H9 (cell line): ENCODE data around the gene WDR82. TPM values are rescaled to one million over a fixed set of nuclear protein-coding genes. Genes with fewer than 3 reads are reported as not detected.

Experiments
- DNase-seq: peaks from one replicate; pipeline ENCODE4 v3.0.0-alpha.2; 2017
- H2AFZ ChIP-seq: one replicate; pipeline ENCODE4 v1.6.1; 2013; ENCODE audit warnings: mild to moderate bottlenecking, low read length, control low read depth, moderate library complexity
- H2AK5ac ChIP-seq: 2 replicates; pipeline ENCODE4 v1.6.1; 2013; ENCODE audit warnings: low read length, control low read depth, mixed read lengths; ENCODE audit not compliant: insufficient read length
- H2BK120ac ChIP-seq: one replicate; pipeline ENCODE4 v1.6.1; 2013; ENCODE audit warnings: low read depth, mild to moderate bottlenecking, low read length, control low read depth, inconsistent platforms; ENCODE audit not compliant: poor library complexity, severe bottlenecking
- H2BK12ac ChIP-seq: 2 replicates; pipeline ENCODE4 v1.6.1; 2013; ENCODE audit warnings: low read length, control low read depth, mixed read lengths, low read depth; ENCODE audit not compliant: insufficient read length
- H2BK15ac ChIP-seq: 2 replicates; pipeline ENCODE4 v1.6.1; 2013; ENCODE audit warnings: low read depth, low read length, control low read depth
- H2BK20ac ChIP-seq: one replicate; pipeline ENCODE4 v1.6.1; 2013; ENCODE audit warnings: low read depth, mild to moderate bottlenecking, low read length, control low read depth, inconsistent platforms; ENCODE audit not compliant: poor library complexity, severe bottlenecking
- H2BK5ac ChIP-seq: 2 replicates; pipeline ENCODE4 v1.6.1; 2013; ENCODE audit warnings: low read length, control low read depth, mixed read lengths; ENCODE audit not compliant: insufficient read length
- H3K14ac ChIP-seq: 2 replicates; pipeline ENCODE4 v1.6.1; 2013; ENCODE audit warnings: low read length, control low read depth; ENCODE audit not compliant: insufficient read depth
- H3K18ac ChIP-seq: 2 replicates; pipeline ENCODE4 v1.6.1; 2013; ENCODE audit warnings: low read depth, mild to moderate bottlenecking, mixed read lengths, low read length, control low read depth; ENCODE audit not compliant: insufficient read length
- H3K23ac ChIP-seq: 2 replicates; pipeline ENCODE4 v1.6.1; 2013; ENCODE audit warnings: low read length, control low read depth, mixed read lengths, low read depth; ENCODE audit not compliant: insufficient read length
- H3K23me2 ChIP-seq: 2 replicates; pipeline ENCODE4 v1.6.1; 2013; ENCODE audit warnings: low read depth, mild to moderate bottlenecking, mixed read lengths, low read length, control low read depth; ENCODE audit not compliant: insufficient read length, poor library complexity, severe bottlenecking
- H3K27ac ChIP-seq: 2 replicates; pipeline ENCODE4 v1.5.1; 2013; ENCODE audit warnings: low read length, control low read depth, mixed read lengths, low read depth; ENCODE audit not compliant: insufficient read length
- H3K27me3 ChIP-seq: 2 replicates; pipeline ENCODE4 v1.6.1; 2013; ENCODE audit warnings: low read length, control low read depth, inconsistent platforms; ENCODE audit not compliant: insufficient read depth
- H3K4ac ChIP-seq: 2 replicates; pipeline ENCODE4 v1.6.1; 2013; ENCODE audit warnings: low read depth, mild to moderate bottlenecking, control low read depth, inconsistent platforms, low read length, moderate library complexity
- H3K4me1 ChIP-seq: 2 replicates; pipeline ENCODE4 v1.6.1; 2013; ENCODE audit warnings: low read length, control low read depth, inconsistent platforms; ENCODE audit not compliant: insufficient read depth
- H3K4me2 ChIP-seq: 2 replicates; pipeline ENCODE4 v1.6.1; 2013; ENCODE audit warnings: low read length, control low read depth, mixed read lengths; ENCODE audit not compliant: insufficient read length, insufficient read depth
- H3K56ac ChIP-seq: 2 replicates; pipeline ENCODE4 v1.6.1; 2013; ENCODE audit warnings: low read depth, mild to moderate bottlenecking, mixed read lengths, low read length, control low read depth; ENCODE audit not compliant: insufficient read length
- H3K79me1 ChIP-seq: 2 replicates; pipeline ENCODE4 v1.6.1; 2013; ENCODE audit warnings: low read depth, mild to moderate bottlenecking, moderate library complexity, low read length, control low read depth, inconsistent platforms; ENCODE audit not compliant: insufficient read depth, poor library complexity, severe bottlenecking
- H3K79me2 ChIP-seq: 2 replicates; pipeline ENCODE4 v1.6.1; 2013; ENCODE audit warnings: low read length, control low read depth, inconsistent platforms; ENCODE audit not compliant: insufficient read depth
- H3K9ac ChIP-seq: 2 replicates; pipeline ENCODE4 v1.6.1; 2013; ENCODE audit warnings: low read length, control low read depth, mixed read lengths; ENCODE audit not compliant: insufficient read length; ENCODE audit errors: extremely low read depth
- H3K9me3 ChIP-seq: one replicate; pipeline ENCODE4 v1.6.1; 2013; ENCODE audit warnings: low read depth, low read length, inconsistent platforms; ENCODE audit not compliant: control insufficient read depth
- H3T11ph ChIP-seq: one replicate; pipeline ENCODE4 v1.6.1; 2013; ENCODE audit warnings: mild to moderate bottlenecking, low read length, control low read depth, inconsistent platforms
- H4K20me1 ChIP-seq: one replicate; pipeline ENCODE4 v1.6.1; 2013; ENCODE audit not compliant: control insufficient read depth, insufficient read length, insufficient read depth
- H4K5ac ChIP-seq: 2 replicates; pipeline ENCODE4 v1.6.1; 2013; ENCODE audit warnings: low read depth, mild to moderate bottlenecking, mixed read lengths, low read length, control low read depth; ENCODE audit not compliant: insufficient read length
- H4K8ac ChIP-seq: replicated peaks from 2 replicates; pipeline ENCODE4 v1.6.1; 2013; ENCODE audit warnings: low read length, control low read depth, mixed read lengths, low read depth; ENCODE audit not compliant: insufficient read length
- H4K91ac ChIP-seq: 2 replicates; pipeline ENCODE4 v1.6.1; 2013; ENCODE audit warnings: low read depth, mild to moderate bottlenecking, moderate library complexity, mixed read lengths, low read length, control low read depth; ENCODE audit not compliant: insufficient read length
- H3K27ac Mint-ChIP-seq, 3 experiments: 2 replicates in 2 of 3; 3 replicates in 1 of 3; pipeline ENCODE4 v1.8.0; 2020 to 2021; ENCODE audit warnings: mixed read lengths in 3 of 3, mild to moderate bottlenecking in 1 of 3, moderate library complexity in 1 of 3
- H3K27me3 Mint-ChIP-seq: 2 replicates; pipeline ENCODE4 v1.8.0; 2021; ENCODE audit warnings: low read depth, mild to moderate bottlenecking, moderate library complexity, mixed read lengths
- H3K36me3 Mint-ChIP-seq, 3 experiments: 2 replicates in 2 of 3; 3 replicates in 1 of 3; pipeline ENCODE4 v1.8.0; 2020 to 2021; ENCODE audit warnings: low read depth in 3 of 3, mixed read lengths in 3 of 3; ENCODE audit not compliant: insufficient read depth in 1 of 3
- H3K4me1 Mint-ChIP-seq, 2 experiments: 2 replicates each; pipeline ENCODE4 v1.8.0; 2020; ENCODE audit warnings: mixed read lengths in 2 of 2
- H3K4me3 Mint-ChIP-seq, 2 experiments: 2 replicates in 1 of 2; 3 replicates in 1 of 2; pipeline ENCODE4 v1.8.0; 2020 to 2021; ENCODE audit warnings: mild to moderate bottlenecking in 2 of 2, mixed read lengths in 2 of 2, moderate library complexity in 1 of 2
- H3K9me3 Mint-ChIP-seq, 2 experiments: 2 replicates in 1 of 2; 3 replicates in 1 of 2; pipeline ENCODE4 v1.8.0; 2020; ENCODE audit warnings: mild to moderate bottlenecking in 2 of 2, mixed read lengths in 2 of 2, moderate library complexity in 1 of 2
- CTCF ChIP-seq: fragments of 200-600 bp; sonication (generic); conservative IDR thresholded peaks from 3 replicates; pipeline ENCODE4 v1.8.0; 2021; ENCODE audit warnings: antibody characterized with exemption, mild to moderate bottlenecking
- WGBS: extraction: QIAGEN DNeasy Blood & Tissue Kit; methylation state at CpG from one replicate; pipeline ENCODE4 v1.1.7; 2013; ENCODE audit warnings: missing lambda C conversion rate, low lambda C conversion rate, mixed read lengths; ENCODE audit not compliant: insufficient read length; ENCODE audit errors: extremely low coverage; 5-methylcytosine and 5-hydroxymethylcytosine counted together
- total RNA-seq: library from RNA; stranded (reverse); gene quantifications from 2 replicates; pipeline ENCODE4 v1.2.1, GENCODE V29; 2021

WDR82 gene
- total RNA-seq, 1 experiment from 2014 or later: 83.1 TPM

DNA sequence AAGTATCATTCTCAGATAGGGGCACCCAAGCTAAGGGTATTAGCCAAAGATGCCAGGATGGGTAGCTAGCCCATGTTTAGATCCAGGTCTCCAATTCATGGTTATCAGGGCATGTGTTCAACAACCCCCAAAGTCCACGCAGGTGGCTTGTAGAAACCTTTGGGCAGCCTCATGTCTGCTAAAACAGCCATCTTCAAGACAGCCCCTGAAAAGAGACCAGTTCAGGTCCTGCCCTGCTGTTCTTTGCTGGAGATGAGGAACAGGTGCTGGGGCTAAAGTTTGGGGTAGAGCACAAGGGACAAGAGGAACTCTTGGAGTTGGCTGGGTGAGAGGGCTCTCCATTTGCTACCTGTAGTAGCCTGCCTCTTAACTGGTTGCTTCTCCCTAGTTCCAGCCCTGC is 28.3 kb downstream of the WDR82 start:
- peaks cover 6 to 67% (median 24%) of the 10 kb centered on the region in 3 experiments; a peak in 5 of 7 replicates for H3K36me3 Mint-ChIP-seq
- H3K4me1 Mint-ChIP-seq: peaks cover 0 to 6% of the 10 kb centered on the region in 2 experiments; a peak in 3 of 4 replicates
- no peaks in the 10 kb centered on the region for H3K4me1 ChIP-seq
- H2BK15ac ChIP-seq: no peak overlapping the region
- DNase-seq: no peak
- H3K56ac ChIP-seq: no peak overlapping the region
- peaks cover 3% of the 10 kb centered on the region for H3K23me2 ChIP-seq
- H3K4ac ChIP-seq: no peak overlapping the region
- H3K27ac ChIP-seq: no peak overlapping the region
- H4K8ac ChIP-seq: no peak overlapping the region
- no peaks in the 10 kb centered on the region for H3K79me2 ChIP-seq
- no peak overlapping the region for H2AK5ac ChIP-seq
- H3K4me2 ChIP-seq: no peak overlapping the region
- H4K5ac ChIP-seq: no peak overlapping the region
- TF ChIP-seq CTCF: no peak
- no peaks in the 10 kb centered on the region for H3K9me3 Mint-ChIP-seq
- no CpG with 5 or more reads among the region's 1 CpG for WGBS
- H3K14ac ChIP-seq: no peak overlapping the region
- no peak overlapping the region for H3K9ac ChIP-seq
- H2BK5ac ChIP-seq: no peak overlapping the region
- no peak overlapping the region for H3K18ac ChIP-seq
- H3K4me3 Mint-ChIP-seq: no peak overlapping the region; a peak in 1 of 5 replicates
- no peak overlapping the region for H3T11ph ChIP-seq
- H2BK12ac ChIP-seq: no peak overlapping the region
- peaks cover 20% of the 10 kb centered on the region for H3K27me3 Mint-ChIP-seq
- no peak overlapping the region for H3K23ac ChIP-seq
- no peak overlapping the region for H2BK20ac ChIP-seq
- H2AFZ ChIP-seq: no peak overlapping the region
- H4K91ac ChIP-seq: no peak overlapping the region
- H4K20me1 ChIP-seq: no peaks in the 10 kb centered on the region
- H3K9me3 ChIP-seq: no peaks in the 10 kb centered on the region
- no peak overlapping the region for H3K27ac Mint-ChIP-seq
- H2BK120ac ChIP-seq: no peak overlapping the region
- H3K79me1 ChIP-seq: no peaks in the 10 kb centered on the region
- H3K27me3 ChIP-seq: peaks cover 6% of the 10 kb centered on the region; the same call in 1 of the 2 replicates
